Neuronal stem cell (in vitro differentiated cells): ENCODE results near the gene TMEM50B.
A peak's percentile ranks its signal among the peaks of the same experiment; 100 is the strongest.

Source experiments
- DNase-seq: peaks from one replicate; pipeline ENCODE4 v3.0.0-alpha.2; 2013; ENCODE audit warnings: low spot score
- H2AFZ ChIP-seq: one replicate; pipeline ENCODE4 v1.6.1; 2013; ENCODE audit warnings: mild to moderate bottlenecking, low read length, inconsistent platforms
- H2AK5ac ChIP-seq: 2 replicates; pipeline ENCODE4 v1.6.1; 2013; ENCODE audit warnings: low read depth, mild to moderate bottlenecking, inconsistent platforms, low read length, moderate library complexity, mixed read lengths
- H2BK120ac ChIP-seq: 2 replicates; pipeline ENCODE4 v1.6.1; 2013; ENCODE audit warnings: low read depth, mild to moderate bottlenecking, inconsistent platforms, low read length, moderate library complexity, mixed read lengths
- H2BK12ac ChIP-seq: one replicate; pipeline ENCODE4 v1.6.1; 2013; ENCODE audit warnings: low read length, inconsistent platforms
- H2BK15ac ChIP-seq: 2 replicates; pipeline ENCODE4 v1.6.1; 2013; ENCODE audit warnings: mild to moderate bottlenecking, low read length, inconsistent platforms, mixed read lengths
- H2BK5ac ChIP-seq: one replicate; pipeline ENCODE4 v1.6.1; 2013; ENCODE audit warnings: inconsistent platforms, mild to moderate bottlenecking, low read length, moderate library complexity
- H3K14ac ChIP-seq: one replicate; pipeline ENCODE4 v1.6.1; 2013; ENCODE audit warnings: low read length, inconsistent platforms
- H3K18ac ChIP-seq: 2 replicates; pipeline ENCODE4 v1.6.1; 2013; ENCODE audit warnings: low read length, inconsistent platforms
- H3K23ac ChIP-seq: 2 replicates; pipeline ENCODE4 v1.6.1; 2013; ENCODE audit warnings: low read depth, mild to moderate bottlenecking, mixed read lengths, low read length, inconsistent platforms; ENCODE audit not compliant: poor library complexity
- H3K27ac ChIP-seq: replicated peaks from 3 replicates; pipeline ENCODE4 v1.5.1; 2013; ENCODE audit warnings: low read length, inconsistent platforms
- H3K27me3 ChIP-seq, 3 experiments: 2 replicates each; pipeline ENCODE4 v1.6.1; 2013; ENCODE audit warnings: low read length in 3 of 3, mild to moderate bottlenecking in 2 of 3, inconsistent platforms in 1 of 3, low read depth in 1 of 3, mixed read lengths in 1 of 3, moderate library complexity in 1 of 3; ENCODE audit not compliant: control insufficient read depth in 3 of 3, insufficient read depth in 3 of 3
- H3K36me3 ChIP-seq, 2 donors: replicated peaks in 1 of 2; 2 replicates each; pipeline ENCODE4 v1.6.1; 2013; ENCODE audit warnings: low read length in 2 of 2; ENCODE audit not compliant: control insufficient read depth in 2 of 2, insufficient read depth in 2 of 2
- H3K4ac ChIP-seq: 2 replicates; pipeline ENCODE4 v1.6.1; 2013; ENCODE audit warnings: inconsistent platforms, mild to moderate bottlenecking, low read length, moderate library complexity
- H3K4me1 ChIP-seq, 2 donors: 1 replicate in 1 of 2; 2 replicates in 1 of 2; pipeline ENCODE4 v1.6.1; 2013; ENCODE audit warnings: low read length in 2 of 2, low read depth in 1 of 2; ENCODE audit not compliant: control insufficient read depth in 2 of 2, insufficient read depth in 1 of 2
- H3K4me2 ChIP-seq: one replicate; pipeline ENCODE4 v1.6.1; 2013; ENCODE audit warnings: mild to moderate bottlenecking, low read length, inconsistent platforms; ENCODE audit not compliant: insufficient read depth, poor library complexity, severe bottlenecking
- H3K4me3 ChIP-seq, 2 donors: 2 replicates each; pipeline ENCODE4 v1.5.1; 2013; ENCODE audit warnings: low read length in 2 of 2, mild to moderate bottlenecking in 2 of 2, inconsistent platforms in 1 of 2, moderate library complexity in 1 of 2
- H3K79me1 ChIP-seq: one replicate; pipeline ENCODE4 v1.6.1; 2013; ENCODE audit warnings: low read depth, mild to moderate bottlenecking, inconsistent platforms, low read length, moderate library complexity
- H3K9ac ChIP-seq: one replicate; pipeline ENCODE4 v1.6.1; 2013; ENCODE audit warnings: mild to moderate bottlenecking, low read depth, low read length, inconsistent platforms; ENCODE audit not compliant: poor library complexity
- H3K9me3 ChIP-seq, 2 donors: replicated peaks in 1 of 2; 2 replicates each; pipeline versions ENCODE3 to v1.6.1; 2013; ENCODE audit warnings: low read length in 2 of 2, mild to moderate bottlenecking in 2 of 2, inconsistent platforms in 1 of 2, low read depth in 1 of 2, mixed read lengths in 1 of 2, moderate library complexity in 1 of 2; ENCODE audit not compliant: control insufficient read depth in 2 of 2, insufficient read depth in 1 of 2
- H4K8ac ChIP-seq: one replicate; pipeline ENCODE4 v1.6.1; 2013; ENCODE audit warnings: low read depth, mild to moderate bottlenecking, inconsistent platforms, low read length, moderate library complexity
- H4K91ac ChIP-seq: one replicate; pipeline ENCODE4 v1.6.1; 2013; ENCODE audit warnings: low read length, low read depth, mild to moderate bottlenecking, inconsistent platforms; ENCODE audit not compliant: poor library complexity
- WGBS, 2 donors: extraction: QIAGEN DNeasy Blood & Tissue Kit; methylation state at CpG; one replicate each; pipeline ENCODE4 v1.1.7; 2013; ENCODE audit warnings: missing lambda C conversion rate in 2 of 2, mixed read lengths in 1 of 2; ENCODE audit not compliant: insufficient read length in 2 of 2, insufficient replicate concordance in 1 of 2; ENCODE audit errors: extremely low coverage in 2 of 2; 5-methylcytosine and 5-hydroxymethylcytosine counted together

Gene TMEM50B

DNA sequence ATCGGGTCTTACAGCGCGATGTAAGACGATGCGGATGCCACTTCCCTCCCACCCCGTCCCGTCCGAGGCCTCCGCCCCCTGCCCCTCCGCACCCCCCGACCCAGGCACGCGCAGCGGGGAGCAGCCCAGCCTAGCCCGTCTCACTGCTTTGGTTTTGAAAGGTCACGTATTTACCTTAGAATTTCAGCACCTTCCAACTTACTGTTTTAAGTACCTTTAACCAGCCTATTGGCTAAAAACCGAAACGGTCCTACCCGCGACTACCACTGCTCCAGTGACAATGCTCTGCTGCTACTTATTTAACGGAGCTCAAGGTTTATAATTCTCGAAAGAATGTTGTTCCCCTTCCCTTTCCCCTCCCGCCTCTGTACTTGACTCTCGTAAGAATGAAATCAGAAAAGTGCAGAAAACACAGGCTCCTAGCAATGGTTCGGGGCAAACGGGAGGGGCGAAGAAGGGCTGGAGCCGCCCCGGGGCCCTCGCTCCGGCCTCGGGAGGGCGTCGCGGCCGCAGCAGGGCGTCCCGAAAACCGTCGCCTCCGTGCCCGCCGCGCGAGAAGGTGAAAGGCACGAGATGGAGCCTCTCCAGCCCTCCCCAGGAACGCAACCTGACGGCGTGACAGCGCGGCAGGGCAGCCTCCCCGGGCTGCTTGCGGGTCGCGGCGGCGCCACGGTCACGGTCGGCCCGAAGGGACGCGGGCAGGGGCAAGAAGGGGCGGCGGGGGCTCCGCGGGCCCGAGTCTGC is 667 bp downstream of the TMEM50B start:
- H4K91ac ChIP-seq, result no peak overlapping the region
- peak overlapping the region; percentile 98 for H3K18ac ChIP-seq
- no peak overlapping the region for H3K14ac ChIP-seq
- peaks cover 0 to 3% of the 10 kb centered on the region in 2 donors for H3K36me3 ChIP-seq
- no peak overlapping the region for H3K4ac ChIP-seq
- peak overlapping the region; percentile 17 for H4K8ac ChIP-seq
- H2AFZ ChIP-seq, result peak overlapping the region; percentile 93
- peak overlapping the region; percentile 91 for H3K9ac ChIP-seq
- peak overlapping the region; percentile 97 for H3K4me2 ChIP-seq
- H3K4me1 ChIP-seq, result peaks cover 0 to 6% of the 10 kb centered on the region in 2 donors
- H2BK120ac ChIP-seq, result no peak overlapping the region
- H2BK5ac ChIP-seq, result peak overlapping the region; percentile 75
- H3K23ac ChIP-seq, result peak overlapping the region; percentile 80
- no CpG with 5 or more reads among the region's 68 CpGs for WGBS, 2 donors
- H3K4me3 ChIP-seq, result peak overlapping the region; percentile 75 to 99
- peaks cover 5% of the 10 kb centered on the region for H3K79me1 ChIP-seq
- H3K27ac ChIP-seq, result no peak overlapping the region
- peak; percentile 33 for DNase-seq
- no peak overlapping the region for H2BK12ac ChIP-seq
- H3K27me3 ChIP-seq, result no peaks in the 10 kb centered on the region
- H3K9me3 ChIP-seq, result no peaks in the 10 kb centered on the region
- no peak overlapping the region for H2AK5ac ChIP-seq
- peak overlapping the region; percentile 89 for H2BK15ac ChIP-seq

- H2BK12ac ChIP-seq, result no peak overlapping the region
- H2AK5ac ChIP-seq, result no peak overlapping the region
- H3K18ac ChIP-seq, result no peak overlapping the region
- no peak overlapping the region for H3K23ac ChIP-seq
- H2BK120ac ChIP-seq, result no peak overlapping the region
- no peak overlapping the region for H2BK5ac ChIP-seq
- peak overlapping the region; percentile 97 for H3K4me2 ChIP-seq
- H2BK15ac ChIP-seq, result no peak overlapping the region
- peaks cover 0 to 5% of the 10 kb centered on the region in 2 donors for H3K9me3 ChIP-seq
- no peak overlapping the region for H3K4ac ChIP-seq
- H3K14ac ChIP-seq, result no peak overlapping the region
- H3K4me1 ChIP-seq, result peaks cover 0 to 6% of the 10 kb centered on the region in 2 donors
- no peak overlapping the region for H3K27ac ChIP-seq
- no peak overlapping the region for H4K91ac ChIP-seq
- WGBS, 2 donors, result no CpG with 5 or more reads among the region's 9 CpGs
- H2AFZ ChIP-seq, result peak overlapping the region; percentile 93
- H3K4me3 ChIP-seq, result peak overlapping the region in 1 of 2 donors; percentile 75
- H3K79me1 ChIP-seq, result peaks cover 5% of the 10 kb centered on the region
- no peaks in the 10 kb centered on the region for H3K27me3 ChIP-seq
- H3K9ac ChIP-seq, result no peak overlapping the region
- H3K36me3 ChIP-seq, result peaks cover 0 to 3% of the 10 kb centered on the region in 2 donors
- H4K8ac ChIP-seq, result no peak overlapping the region
- DNase-seq, result no peak
Measured at GRCh38 chr21:33478182-33478581, 1.6 kb downstream of the TMEM50B start.

- H3K4me2 ChIP-seq, result no peak overlapping the region
- H3K18ac ChIP-seq, result no peak overlapping the region
- no peak overlapping the region for H3K4me3 ChIP-seq
- H3K79me1 ChIP-seq, result peaks cover 5% of the 10 kb centered on the region
- H3K9ac ChIP-seq, result no peak overlapping the region
- no peak overlapping the region for H2AFZ ChIP-seq
- DNase-seq, result no peak
- no CpG with 5 or more reads among the region's 7 CpGs for WGBS, 2 donors
- peaks cover 0 to 6% of the 10 kb centered on the region in 2 donors for H3K4me1 ChIP-seq
- H2BK120ac ChIP-seq, result no peak overlapping the region
- no peak overlapping the region for H2BK12ac ChIP-seq
- peaks cover 0 to 3% of the 10 kb centered on the region in 2 donors for H3K36me3 ChIP-seq
- peaks cover 0 to 8% of the 10 kb centered on the region in 2 donors for H3K9me3 ChIP-seq
- no peak overlapping the region for H3K27ac ChIP-seq
- H2BK5ac ChIP-seq, result no peak overlapping the region
- H2AK5ac ChIP-seq, result no peak overlapping the region
- no peak overlapping the region for H2BK15ac ChIP-seq
- no peak overlapping the region for H3K23ac ChIP-seq
- H4K91ac ChIP-seq, result no peak overlapping the region
- H3K4ac ChIP-seq, result no peak overlapping the region
- H4K8ac ChIP-seq, result no peak overlapping the region
- H3K14ac ChIP-seq, result no peak overlapping the region
- H3K27me3 ChIP-seq, result no peaks in the 10 kb centered on the region
Measured at GRCh38 chr21:33477066-33477465, 2.7 kb downstream of the TMEM50B start.

- H3K4me3 ChIP-seq, result no peak overlapping the region
- H2AK5ac ChIP-seq, result no peak overlapping the region
- H2AFZ ChIP-seq, result no peak overlapping the region
- H3K36me3 ChIP-seq, result peaks cover 0 to 3% of the 10 kb centered on the region in 2 donors
- H2BK15ac ChIP-seq, result no peak overlapping the region
- H3K4me2 ChIP-seq, result no peak overlapping the region
- no peak overlapping the region for H3K27ac ChIP-seq
- H4K91ac ChIP-seq, result no peak overlapping the region
- no peaks in the 10 kb centered on the region for H3K27me3 ChIP-seq
- no peak overlapping the region for H2BK120ac ChIP-seq
- H2BK5ac ChIP-seq, result no peak overlapping the region
- no peak overlapping the region for H4K8ac ChIP-seq
- peaks cover 0 to under 1% of the 10 kb centered on the region in 2 donors for H3K4me1 ChIP-seq
- H3K14ac ChIP-seq, result no peak overlapping the region
- H2BK12ac ChIP-seq, result no peak overlapping the region
- H3K18ac ChIP-seq, result no peak overlapping the region
- no peak for DNase-seq
- no peak overlapping the region for H3K23ac ChIP-seq
- H3K4ac ChIP-seq, result no peak overlapping the region
- no CpG with 5 or more reads among the region's 3 CpGs for WGBS, 2 donors
- no peak overlapping the region for H3K9ac ChIP-seq
- H3K9me3 ChIP-seq, result peaks cover 0 to 8% of the 10 kb centered on the region in 2 donors
- H3K79me1 ChIP-seq, result peaks cover 2% of the 10 kb centered on the region
Measured at GRCh38 chr21:33473344-33473743, 6.4 kb downstream of the TMEM50B start.
